ENCODE measurements around the gene WDR18. TPM values are rescaled to one million over a fixed set of nuclear protein-coding genes. Genes with fewer than 3 reads are reported as not detected.

WDR18 gene
- total and polyA plus RNA-seq, 4 donors = 24.3 to 45.3 (median 37.7) TPM

GRCh38 chr19:963486-963951, 20.6 kb upstream of the WDR18 start:
- Histone ChIP-seq H3K4me1 (ENCODE audit: control insufficient read depth in 4 of 4, insufficient read depth in 4 of 4, low read length in 3 of 4) (no peaks in the 10 kb centered on the region), H3K9me3 (ENCODE audit: control insufficient read depth in 4 of 4, low read length in 3 of 4) (no peaks in the 10 kb centered on the region), H3K27me3 (ENCODE audit: control insufficient read depth in 4 of 4, insufficient read depth in 4 of 4, low read length in 3 of 4) (no peaks in the 10 kb centered on the region), H3K4me3 (ENCODE audit: low read depth in 1 of 3, low read length in 3 of 3) (no peak overlapping the region), H3K27ac (ENCODE audit: low read depth in 1 of 2, low read length in 2 of 2) (no peak overlapping the region), H3K36me3 (ENCODE audit: control insufficient read depth in 4 of 4, insufficient read depth in 3 of 4, low read depth in 1 of 4, low read length in 3 of 4) (peaks cover 0 to 21% (median 4%) of the 10 kb centered on the region in 4 donors), H3K9ac (ENCODE audit: low read depth in 1 of 2, low read length in 2 of 2) (no peak overlapping the region)
- no peak for DNase-seq (ENCODE audit: low spot score)
- no peak for TF ChIP-seq GABPA (IDR thresholded peaks at IDR 0.05 in 1 of 2, conservative IDR thresholded peaks at IDR 0.05 in 1 of 2)
- no peak for TF ChIP-seq RAD21 (IDR thresholded peaks at IDR 0.05)
- WGBS = 93% methylated on average over 11 of the region's 11 CpGs

GRCh38 chr19:964116-964520, 20.0 kb upstream of the WDR18 start:
- Histone ChIP-seq H3K9me3 (ENCODE audit: control insufficient read depth in 4 of 4, low read length in 3 of 4) (no peaks in the 10 kb centered on the region), H3K27me3 (ENCODE audit: control insufficient read depth in 4 of 4, insufficient read depth in 4 of 4, low read length in 3 of 4) (no peaks in the 10 kb centered on the region), H3K9ac (ENCODE audit: low read depth in 1 of 2, low read length in 2 of 2) (no peak overlapping the region), H3K36me3 (ENCODE audit: control insufficient read depth in 4 of 4, insufficient read depth in 3 of 4, low read depth in 1 of 4, low read length in 3 of 4) (peaks cover 0 to 25% (median 4%) of the 10 kb centered on the region in 4 donors), H3K27ac (ENCODE audit: low read depth in 1 of 2, low read length in 2 of 2) (no peak overlapping the region), H3K4me3 (ENCODE audit: low read depth in 1 of 3, low read length in 3 of 3) (no peak overlapping the region), H3K4me1 (ENCODE audit: control insufficient read depth in 4 of 4, insufficient read depth in 4 of 4, low read length in 3 of 4) (no peaks in the 10 kb centered on the region)
- no peak for TF ChIP-seq REST (IDR thresholded peaks at IDR 0.05)
- no peak for TF ChIP-seq SP1 (IDR thresholded peaks at IDR 0.05)
- no peak for TF ChIP-seq YY1 (IDR thresholded peaks at IDR 0.05)
- TF ChIP-seq ZBTB33 (IDR thresholded peaks at IDR 0.05) = no peak
- no peak for TF ChIP-seq RXRA (IDR thresholded peaks at IDR 0.05)
- no peak for TF ChIP-seq HNF4G (IDR thresholded peaks at IDR 0.05)
- no peak for TF ChIP-seq MAX (IDR thresholded peaks at IDR 0.05)
- TF ChIP-seq FOXA2 (IDR thresholded peaks at IDR 0.05) = no peak
- no peak for TF ChIP-seq GABPA (IDR thresholded peaks at IDR 0.05 in 1 of 2, conservative IDR thresholded peaks at IDR 0.05 in 1 of 2)
- no peak for TF ChIP-seq JUND (IDR thresholded peaks at IDR 0.05)
- no peak for TF ChIP-seq NR2F2 (IDR thresholded peaks at IDR 0.05)
- no peak for TF ChIP-seq RAD21 (IDR thresholded peaks at IDR 0.05)
- TF ChIP-seq CTCF (IDR thresholded peaks at IDR 0.05; ENCODE audit: low read depth, low read length, missing input control) = no peak
- TF ChIP-seq HNF4A (conservative IDR thresholded peaks at IDR 0.05) = no peak
- no peak for TF ChIP-seq FOXA1 (IDR thresholded peaks at IDR 0.05)
- WGBS = 97% methylated on average over 16 of the region's 16 CpGs
- DNase-seq (ENCODE audit: low spot score) = no peak
